K562 (cell line): ENCODE data around the gene HOXD13.

Experiments used
- CREB1 ChIP-seq, 2 experiments: sonication (generic) in 1 of 2; formaldehyde crosslinking in 1 of 2; IDR thresholded peaks; 2 replicates each; pipeline versions ENCODE4 v1.6.1 to v1.8.0; 2012 to 2022; ENCODE audit warnings: inconsistent platforms in 1 of 2, mild to moderate bottlenecking in 1 of 2, missing genetic modification reagents in 1 of 2, moderate library complexity in 1 of 2
- CTBP1 ChIP-seq: fragments of 450-650 bp; IDR thresholded peaks from 2 replicates; pipeline ENCODE4 v1.6.1; 2016; ENCODE audit warnings: borderline replicate concordance
- GTF2F1 ChIP-seq: IDR thresholded peaks from 2 replicates; pipeline ENCODE4 v1.6.1; 2011; ENCODE audit warnings: low read depth, low read length, improper control_type of control experiment
- NFYB ChIP-seq: IDR thresholded peaks from 2 replicates; pipeline ENCODE4 v1.6.1; 2011; ENCODE audit warnings: mild to moderate bottlenecking, moderate library complexity; ENCODE audit not compliant: insufficient read length; ENCODE audit errors: extremely low read depth
- POLR3A ChIP-seq: IDR thresholded peaks from 2 replicates; pipeline ENCODE4 v1.6.1; 2011; ENCODE audit warnings: borderline replicate concordance, mild to moderate bottlenecking, moderate library complexity; ENCODE audit not compliant: insufficient read length, insufficient read depth; ENCODE audit errors: extremely low read depth
- ZNF274 ChIP-seq: IDR thresholded peaks from 2 replicates; pipeline ENCODE4 v1.6.1; 2011; ENCODE audit warnings: low read depth, mild to moderate bottlenecking, low read length, moderate library complexity, borderline replicate concordance
- TF ChIP-seq, protein P1 (sequence below): sonication (generic); formaldehyde crosslinking; IDR thresholded peaks from 2 replicates; pipeline ENCODE4 v1.8.0; 2022; ENCODE audit warnings: mild to moderate bottlenecking, missing genetic modification reagents

DNA sequence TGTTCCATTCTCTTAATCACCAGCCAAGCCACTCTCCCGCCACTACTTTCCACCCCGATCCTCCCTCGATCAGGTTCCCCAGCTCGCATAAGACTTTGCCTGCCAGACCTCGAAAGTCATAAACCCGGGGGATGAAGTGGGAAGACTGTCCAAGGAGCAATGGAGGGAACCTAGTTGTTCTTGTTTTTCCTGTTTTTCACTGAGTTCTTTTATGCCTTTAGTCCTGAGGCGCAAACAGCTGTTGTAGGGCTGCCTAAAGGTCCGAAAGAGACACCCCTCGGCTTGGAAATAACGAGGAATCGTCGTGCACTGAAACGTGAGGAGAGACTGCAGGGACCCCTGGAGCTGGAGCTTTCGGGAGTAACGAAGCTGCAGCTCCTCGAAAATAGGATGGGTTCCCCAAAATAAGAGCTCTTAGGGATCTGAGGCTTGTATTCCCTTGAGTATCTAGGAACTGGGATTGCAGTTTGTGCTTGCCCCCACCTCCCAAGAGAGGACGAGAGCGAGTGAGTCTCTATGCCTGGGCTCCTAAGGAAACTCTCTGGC lies 5.4 kb downstream of the HOXD13 start:
- TF ChIP-seq NFYB: no peak
- no peak for TF ChIP-seq ZNF274
- TF ChIP-seq, protein P1, sequence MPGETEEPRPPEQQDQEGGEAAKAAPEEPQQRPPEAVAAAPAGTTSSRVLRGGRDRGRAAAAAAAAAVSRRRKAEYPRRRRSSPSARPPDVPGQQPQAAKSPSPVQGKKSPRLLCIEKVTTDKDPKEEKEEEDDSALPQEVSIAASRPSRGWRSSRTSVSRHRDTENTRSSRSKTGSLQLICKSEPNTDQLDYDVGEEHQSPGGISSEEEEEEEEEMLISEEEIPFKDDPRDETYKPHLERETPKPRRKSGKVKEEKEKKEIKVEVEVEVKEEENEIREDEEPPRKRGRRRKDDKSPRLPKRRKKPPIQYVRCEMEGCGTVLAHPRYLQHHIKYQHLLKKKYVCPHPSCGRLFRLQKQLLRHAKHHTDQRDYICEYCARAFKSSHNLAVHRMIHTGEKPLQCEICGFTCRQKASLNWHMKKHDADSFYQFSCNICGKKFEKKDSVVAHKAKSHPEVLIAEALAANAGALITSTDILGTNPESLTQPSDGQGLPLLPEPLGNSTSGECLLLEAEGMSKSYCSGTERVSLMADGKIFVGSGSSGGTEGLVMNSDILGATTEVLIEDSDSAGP (CRISPR knock-in tag): no peak
- no peak for TF ChIP-seq CTBP1
- no peak for TF ChIP-seq GTF2F1
- TF ChIP-seq CREB1 (IDR thresholded peaks at IDR 0.05): no peak
- no peak for TF ChIP-seq CREB1 (CRISPR knock-in tag; IDR thresholded peaks at IDR 0.05)
- no peak for TF ChIP-seq POLR3A
